Measurements from ENCODE around the gene KRI1.

DNA sequence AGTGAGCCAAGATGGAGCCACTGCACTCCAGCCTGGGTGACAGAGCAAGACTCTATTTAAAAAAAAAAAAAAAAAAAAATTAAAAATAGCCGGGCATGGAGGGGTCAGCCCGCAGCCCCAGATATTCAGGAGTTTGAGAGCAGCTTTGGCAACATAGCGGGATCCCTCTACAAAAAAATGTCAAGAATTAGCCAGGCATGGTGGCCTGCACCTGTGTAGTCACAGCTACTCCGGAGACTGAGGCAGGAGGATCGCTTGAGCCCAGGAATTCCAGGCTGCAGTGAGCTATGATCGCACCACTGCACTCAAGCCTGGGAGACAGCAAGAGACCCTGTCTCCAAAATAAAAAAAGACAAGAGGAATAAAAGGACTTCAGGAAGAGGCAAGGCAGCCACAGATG lies 20.6 kb upstream of the KRI1 start:
- TF ChIP-seq CTCF (IDR thresholded peaks at IDR 0.05; ENCODE audit: low read depth, low read length, missing input control) = no peak
- TF ChIP-seq ATF3 (IDR thresholded peaks at IDR 0.05) = no peak
- no peak for TF ChIP-seq SP1 (IDR thresholded peaks at IDR 0.05)
- TF ChIP-seq RAD21 (IDR thresholded peaks at IDR 0.05) = no peak
- no peak for TF ChIP-seq TAF1 (conservative IDR thresholded peaks at IDR 0.05)
- TF ChIP-seq GABPA (IDR thresholded peaks at IDR 0.05 in 1 of 2, conservative IDR thresholded peaks at IDR 0.05 in 1 of 2) = no peak
- TF ChIP-seq, protein P1, sequence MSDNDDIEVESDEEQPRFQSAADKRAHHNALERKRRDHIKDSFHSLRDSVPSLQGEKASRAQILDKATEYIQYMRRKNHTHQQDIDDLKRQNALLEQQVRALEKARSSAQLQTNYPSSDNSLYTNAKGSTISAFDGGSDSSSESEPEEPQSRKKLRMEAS (IDR thresholded peaks at IDR 0.05) = no peak
- TF ChIP-seq JUND (IDR thresholded peaks at IDR 0.05) = no peak
- TF ChIP-seq YY1 (IDR thresholded peaks at IDR 0.05) = no peak
- no peak for TF ChIP-seq EGR1 (IDR thresholded peaks at IDR 0.05; ENCODE audit: low read depth in 2 of 2)
- TF ChIP-seq, protein P2, sequence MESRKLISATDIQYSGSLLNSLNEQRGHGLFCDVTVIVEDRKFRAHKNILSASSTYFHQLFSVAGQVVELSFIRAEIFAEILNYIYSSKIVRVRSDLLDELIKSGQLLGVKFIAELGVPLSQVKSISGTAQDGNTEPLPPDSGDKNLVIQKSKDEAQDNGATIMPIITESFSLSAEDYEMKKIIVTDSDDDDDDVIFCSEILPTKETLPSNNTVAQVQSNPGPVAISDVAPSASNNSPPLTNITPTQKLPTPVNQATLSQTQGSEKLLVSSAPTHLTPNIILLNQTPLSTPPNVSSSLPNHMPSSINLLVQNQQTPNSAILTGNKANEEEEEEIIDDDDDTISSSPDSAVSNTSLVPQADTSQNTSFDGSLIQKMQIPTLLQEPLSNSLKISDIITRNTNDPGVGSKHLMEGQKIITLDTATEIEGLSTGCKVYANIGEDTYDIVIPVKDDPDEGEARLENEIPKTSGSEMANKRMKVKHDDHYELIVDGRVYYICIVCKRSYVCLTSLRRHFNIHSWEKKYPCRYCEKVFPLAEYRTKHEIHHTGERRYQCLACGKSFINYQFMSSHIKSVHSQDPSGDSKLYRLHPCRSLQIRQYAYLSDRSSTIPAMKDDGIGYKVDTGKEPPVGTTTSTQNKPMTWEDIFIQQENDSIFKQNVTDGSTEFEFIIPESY (IDR thresholded peaks at IDR 0.05) = no peak
- no peak for TF ChIP-seq HNF4A (conservative IDR thresholded peaks at IDR 0.05)
